ENCODE data around the gene FAM221A. TPM values are rescaled to one million over a fixed set of nuclear protein-coding genes. Genes with fewer than 3 reads are reported as not detected.

Gene FAM221A
- total RNA-seq, 3 donors from 2014 or later = 8.4 to 16.0 (median 13.4) TPM

DNA sequence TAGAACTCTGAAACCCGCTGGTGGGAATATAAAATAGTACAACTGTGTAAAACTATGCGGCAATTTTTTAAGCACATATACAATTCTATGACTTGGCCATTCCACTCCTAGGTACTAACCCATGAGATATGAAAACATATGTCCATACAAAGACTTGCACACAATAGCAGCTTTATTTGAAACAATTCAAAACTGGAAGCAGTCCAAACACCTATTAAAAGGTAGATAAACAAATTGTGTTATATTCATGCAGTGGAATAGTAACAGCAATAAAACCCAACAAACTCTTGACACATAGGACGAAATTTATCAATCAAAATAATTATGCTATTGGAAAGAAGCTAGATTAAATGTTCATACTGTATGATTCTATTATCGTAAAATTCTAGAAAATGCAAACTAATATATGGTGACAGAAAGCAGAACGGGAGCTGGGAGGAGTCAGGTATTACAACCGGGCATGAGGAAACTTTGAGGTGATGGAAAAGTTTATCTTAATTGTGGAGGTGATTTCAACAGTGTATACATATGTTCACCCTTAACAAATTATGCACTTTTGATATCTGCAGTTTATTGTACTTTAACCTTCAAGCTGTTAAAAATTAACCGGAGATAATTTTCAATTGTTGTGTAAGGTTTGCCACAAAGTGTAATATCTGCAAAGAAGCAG lies 29.2 kb downstream of the FAM221A start:
- Histone ChIP-seq H3K4me1 (ENCODE audit: low read depth) (no peaks in the 10 kb centered on the region), H3K9me3 (peaks cover 17% of the 10 kb centered on the region), H3K4me3 (no peak overlapping the region), H3K36me3 (ENCODE audit: low read depth) (no peaks in the 10 kb centered on the region)
- DNase-seq (peak in 1 of 3 donors; percentile 22), ATAC-seq (peak; percentile 94)
- intact Hi-C loops (cut with DNase I, micrococcal nuclease) = no loop called here
- TF ChIP-seq, protein P1, sequence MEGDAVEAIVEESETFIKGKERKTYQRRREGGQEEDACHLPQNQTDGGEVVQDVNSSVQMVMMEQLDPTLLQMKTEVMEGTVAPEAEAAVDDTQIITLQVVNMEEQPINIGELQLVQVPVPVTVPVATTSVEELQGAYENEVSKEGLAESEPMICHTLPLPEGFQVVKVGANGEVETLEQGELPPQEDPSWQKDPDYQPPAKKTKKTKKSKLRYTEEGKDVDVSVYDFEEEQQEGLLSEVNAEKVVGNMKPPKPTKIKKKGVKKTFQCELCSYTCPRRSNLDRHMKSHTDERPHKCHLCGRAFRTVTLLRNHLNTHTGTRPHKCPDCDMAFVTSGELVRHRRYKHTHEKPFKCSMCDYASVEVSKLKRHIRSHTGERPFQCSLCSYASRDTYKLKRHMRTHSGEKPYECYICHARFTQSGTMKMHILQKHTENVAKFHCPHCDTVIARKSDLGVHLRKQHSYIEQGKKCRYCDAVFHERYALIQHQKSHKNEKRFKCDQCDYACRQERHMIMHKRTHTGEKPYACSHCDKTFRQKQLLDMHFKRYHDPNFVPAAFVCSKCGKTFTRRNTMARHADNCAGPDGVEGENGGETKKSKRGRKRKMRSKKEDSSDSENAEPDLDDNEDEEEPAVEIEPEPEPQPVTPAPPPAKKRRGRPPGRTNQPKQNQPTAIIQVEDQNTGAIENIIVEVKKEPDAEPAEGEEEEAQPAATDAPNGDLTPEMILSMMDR (IDR thresholded peaks at IDR 0.05) = no peak

DNA sequence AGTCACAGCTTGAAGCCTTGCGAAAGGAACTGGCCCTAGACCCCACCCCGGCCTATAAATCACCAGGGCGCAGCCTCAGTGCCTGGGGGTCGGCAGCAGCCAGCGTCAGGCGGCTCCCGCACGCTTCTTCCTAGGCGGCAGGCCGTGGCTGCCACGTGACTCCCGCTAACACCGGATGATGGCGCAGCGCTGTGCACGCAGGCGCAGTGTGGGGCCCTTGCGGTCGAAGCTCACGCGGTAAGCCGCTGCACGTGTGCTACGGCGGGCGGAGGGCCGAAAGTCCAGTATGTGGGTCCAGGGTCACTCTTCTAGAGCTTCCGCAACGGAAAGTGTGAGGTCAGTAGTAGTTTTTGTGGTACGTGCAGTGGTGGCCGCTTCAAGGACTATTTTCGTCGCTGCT lies 30.0 kb downstream of the FAM221A start, which contains the start of gene STK31:
STK31 (plus strand) TSS at position 220 of the 400 bp plus-strand sequence; CDS start at position 287, 67 bp downstream.
- intact Hi-C loops (cut with DNase I, micrococcal nuclease) = loop anchor here in 1 of 2 donors (5.0 kb wide), 1 partner anchor 138 kb away; no protein-coding TSS in a partner anchor

DNA sequence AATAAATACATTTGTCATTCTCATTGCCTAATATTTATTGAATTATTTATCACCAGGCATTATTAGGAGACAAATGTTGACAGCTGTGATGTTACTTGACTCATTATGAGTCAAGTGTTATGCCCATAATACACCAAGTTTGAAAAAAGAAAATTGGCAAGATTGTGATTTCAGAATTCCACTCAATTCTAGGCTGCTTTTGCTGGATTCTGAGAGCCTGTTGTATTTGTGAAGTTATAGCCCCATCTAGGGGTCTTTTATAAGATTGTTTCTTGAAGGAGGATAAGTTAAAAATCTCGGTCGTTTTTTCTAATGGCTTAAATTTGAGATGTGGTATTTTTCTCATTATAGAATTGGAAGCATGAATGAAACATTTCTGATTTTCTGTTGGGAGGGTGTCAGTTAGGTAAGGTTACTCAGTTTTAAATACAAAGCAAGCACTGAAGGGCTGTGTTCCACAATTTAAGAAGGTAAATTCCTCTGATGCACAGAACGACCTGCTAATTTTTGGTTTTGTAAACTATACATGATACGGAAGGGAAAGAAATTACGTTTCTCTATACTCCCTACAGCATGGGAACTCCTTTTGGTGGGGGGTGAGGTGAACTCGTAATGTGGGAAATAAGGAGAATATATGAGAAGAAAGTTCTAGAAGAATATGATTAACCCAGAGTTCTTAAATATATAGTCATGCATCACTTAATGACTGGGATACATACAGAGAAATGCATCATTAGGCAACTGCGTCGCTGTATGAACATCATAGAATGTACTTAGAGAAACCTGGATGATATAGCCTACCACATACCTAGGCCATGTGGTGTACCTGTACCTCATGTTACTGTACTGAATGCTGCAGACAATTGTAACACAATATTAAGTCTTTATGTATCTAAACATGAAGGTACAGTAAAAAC lies 32.6 kb downstream of the FAM221A start:
- no peak overlapping the region for H3K4me3 ChIP-seq
- peak; percentile 20 for ATAC-seq
- DNase-seq = no peak
- H3K4me1 ChIP-seq (ENCODE audit: low read depth) = no peaks in the 10 kb centered on the region
- H3K36me3 ChIP-seq (ENCODE audit: low read depth) = no peaks in the 10 kb centered on the region
- no peaks in the 10 kb centered on the region for H3K9me3 ChIP-seq
- intact Hi-C loops (cut with DNase I, micrococcal nuclease) = loop anchor here (2.0 to 5.0 kb wide), 2 partner anchors 140 to 142 kb away; no protein-coding TSS in a partner anchor
- TF ChIP-seq, protein P1 (IDR thresholded peaks at IDR 0.05) = no peak

More for the DNA sequence above, 30.0 kb downstream of the FAM221A start, which contains the start of gene STK31:
- Histone ChIP-seq H3K36me3 (ENCODE audit: low read depth) (no peaks in the 10 kb centered on the region), H3K9me3 (peaks cover 16% of the 10 kb centered on the region), H3K4me3 (no peak within 1 kb of the TSS), H3K4me1 (ENCODE audit: low read depth) (no peaks in the 10 kb centered on the region)
- TF ChIP-seq, protein P1 (IDR thresholded peaks at IDR 0.05) = no peak
- DNase-seq (peak; percentile 13 to 53 (median 37)), ATAC-seq (no peak)

DNA sequence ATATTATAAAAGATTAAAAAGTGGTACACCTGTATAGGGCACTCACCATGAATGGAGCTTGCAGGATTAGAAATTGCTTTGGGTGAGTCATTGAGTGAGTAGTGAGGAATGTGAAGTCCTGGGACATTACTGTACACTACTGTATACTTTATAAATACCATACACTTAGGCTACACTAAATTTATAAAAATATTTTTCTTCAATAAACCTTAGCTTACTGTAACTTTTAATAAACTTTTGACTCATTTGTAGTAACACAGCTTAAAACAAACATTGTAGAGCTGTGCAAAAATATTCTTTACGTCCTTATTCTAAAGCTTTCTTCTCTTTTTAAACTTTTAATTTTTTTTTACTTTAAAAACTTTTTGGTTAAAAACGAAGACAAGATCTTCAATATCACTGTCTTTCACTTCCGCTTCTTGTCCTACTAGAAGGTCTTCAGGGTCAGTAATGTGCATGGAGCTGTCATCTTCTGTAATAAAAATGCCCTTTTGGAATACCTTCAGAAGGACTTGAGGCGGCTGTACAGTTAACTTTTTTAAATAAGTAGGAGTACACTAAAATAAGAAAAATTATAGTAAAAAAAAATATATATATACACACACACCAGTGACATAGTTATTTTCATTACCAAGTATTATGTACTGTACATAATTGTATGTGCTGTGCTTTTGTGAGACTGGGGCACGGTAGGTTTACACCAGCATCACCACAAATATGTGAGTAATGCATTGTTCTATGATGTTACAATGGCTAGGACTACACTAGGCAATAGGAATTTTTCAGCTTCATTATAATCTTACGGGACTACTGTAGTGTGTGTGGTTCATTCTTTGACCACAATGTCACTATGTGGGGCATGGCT lies 33.5 kb downstream of the FAM221A start:
- intact Hi-C loops (cut with DNase I, micrococcal nuclease) = loop anchor here (2.0 to 5.0 kb wide), 2 partner anchors 141 to 143 kb away; no protein-coding TSS in a partner anchor
- Histone ChIP-seq H3K4me3 (no peak overlapping the region), H3K9me3 (no peaks in the 10 kb centered on the region), H3K36me3 (ENCODE audit: low read depth) (no peaks in the 10 kb centered on the region), H3K4me1 (ENCODE audit: low read depth) (no peaks in the 10 kb centered on the region)
- TF ChIP-seq, protein P1 (IDR thresholded peaks at IDR 0.05) = no peak
- ATAC-seq (no peak), DNase-seq (no peak)

DNA sequence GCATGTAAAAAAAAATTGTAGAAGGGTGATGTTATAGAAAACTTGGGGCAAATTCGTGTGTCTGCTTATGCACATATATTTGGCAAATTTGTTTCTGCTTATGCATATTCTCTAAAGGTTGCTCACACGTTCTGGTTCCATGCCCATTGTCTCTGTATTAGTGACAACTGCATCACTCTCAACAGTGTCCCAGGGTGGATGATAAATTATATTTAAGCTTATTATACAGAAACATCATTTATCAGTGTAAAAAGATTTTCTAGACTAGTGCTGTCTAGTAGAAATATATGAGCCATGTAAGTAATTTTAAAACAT lies 34.1 kb downstream of the FAM221A start:
- H3K9me3 ChIP-seq = no peaks in the 10 kb centered on the region
- intact Hi-C loops (cut with DNase I, micrococcal nuclease) = loop anchor here in 1 of 2 donors (5.0 kb wide), 1 partner anchor 142 kb away; no protein-coding TSS in a partner anchor
- DNase-seq (no peak), ATAC-seq (no peak)
- no peaks in the 10 kb centered on the region for H3K36me3 ChIP-seq (ENCODE audit: low read depth)
- TF ChIP-seq, protein P1 (IDR thresholded peaks at IDR 0.05) = no peak
- no peak overlapping the region for H3K4me3 ChIP-seq
- no peaks in the 10 kb centered on the region for H3K4me1 ChIP-seq (ENCODE audit: low read depth)

Measured in mucosa of descending colon (tissue), 3 donors.